ENCODE measurements around the gene CDC42EP1.
"Not testable (repeated sequence)": the region's sequence is repeated elsewhere in the genome, so short reads cannot be mapped to it uniquely, and the experiment has no call there.

The CDC42EP1 gene, protein sequence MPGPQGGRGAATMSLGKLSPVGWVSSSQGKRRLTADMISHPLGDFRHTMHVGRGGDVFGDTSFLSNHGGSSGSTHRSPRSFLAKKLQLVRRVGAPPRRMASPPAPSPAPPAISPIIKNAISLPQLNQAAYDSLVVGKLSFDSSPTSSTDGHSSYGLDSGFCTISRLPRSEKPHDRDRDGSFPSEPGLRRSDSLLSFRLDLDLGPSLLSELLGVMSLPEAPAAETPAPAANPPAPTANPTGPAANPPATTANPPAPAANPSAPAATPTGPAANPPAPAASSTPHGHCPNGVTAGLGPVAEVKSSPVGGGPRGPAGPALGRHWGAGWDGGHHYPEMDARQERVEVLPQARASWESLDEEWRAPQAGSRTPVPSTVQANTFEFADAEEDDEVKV

DNA sequence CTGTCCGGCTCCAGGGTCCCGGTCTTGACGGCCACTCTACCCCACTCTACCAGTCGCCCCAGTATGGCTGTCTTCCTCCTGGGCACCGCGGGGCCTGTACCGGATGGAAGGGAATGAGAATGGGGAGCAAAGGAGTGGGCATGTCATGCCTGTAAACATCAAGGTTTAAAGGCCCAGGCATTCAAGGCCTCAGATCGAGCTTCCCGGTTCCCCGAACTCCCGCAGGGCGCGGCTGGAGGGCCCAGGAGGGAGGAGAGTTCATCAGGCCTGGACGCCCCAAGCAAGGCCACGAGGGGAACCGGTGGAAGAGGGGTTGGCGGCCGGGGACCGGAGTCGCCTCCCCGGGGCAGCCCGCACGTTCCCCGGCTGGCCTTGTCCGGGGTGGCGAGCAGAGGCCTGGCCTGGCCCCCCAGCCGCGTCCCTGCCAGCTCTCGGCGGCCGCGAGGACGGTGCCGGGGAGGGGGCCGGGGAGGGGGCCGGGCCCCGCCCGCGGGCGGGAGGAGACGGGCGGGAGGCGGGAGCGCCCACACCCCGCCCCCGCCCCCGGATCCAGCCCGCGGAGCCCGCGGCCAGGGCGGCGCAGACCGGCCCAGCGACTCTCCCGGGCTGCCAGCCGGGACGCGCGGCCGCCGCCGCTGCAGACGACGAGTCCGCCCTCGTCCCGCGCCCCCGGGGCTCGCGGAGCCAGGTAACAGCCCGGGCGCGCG, at the start of gene CDC42EP1:
Gene CDC42EP1 (plus strand): TSS at position 580 of the 707 bp plus-strand sequence. CDS start 5,870 bp downstream, outside the sequence.
- DNase-seq: no peak

DNA sequence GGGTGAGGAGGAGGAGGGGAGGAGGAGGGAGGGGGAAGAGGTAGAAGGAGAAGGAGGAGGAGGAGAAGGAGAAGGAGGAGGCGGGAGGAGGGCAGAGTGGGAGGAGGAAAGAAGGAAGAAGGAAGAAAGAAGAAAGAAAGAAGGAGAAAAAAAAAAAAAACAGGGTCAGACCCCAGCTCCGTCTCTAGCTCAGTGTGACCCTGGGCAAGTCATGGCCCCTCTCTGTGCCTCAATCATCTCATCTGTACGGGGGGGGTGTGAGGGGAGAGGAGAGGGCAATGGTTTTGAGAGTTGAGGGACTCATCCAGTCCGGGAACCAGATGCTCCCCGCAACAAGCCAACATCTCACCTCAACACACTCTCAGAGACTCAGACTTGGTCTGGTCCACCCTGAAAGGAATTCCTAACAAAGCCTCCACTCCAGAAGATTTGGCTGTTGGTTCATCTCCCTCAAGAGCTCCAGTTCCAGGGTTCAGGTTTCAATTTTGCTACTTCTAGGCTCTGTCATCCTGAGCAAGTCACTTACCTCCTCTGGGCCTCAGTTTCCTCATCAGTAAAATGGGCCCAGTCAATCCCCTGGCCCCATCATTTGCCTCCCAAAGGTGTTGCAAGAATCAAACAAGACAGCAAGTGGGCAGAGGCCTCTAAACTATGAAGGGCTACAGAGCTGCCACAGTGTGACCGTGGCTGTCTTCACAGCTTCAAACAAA, 48.7 kb upstream of the CDC42EP1 start:
- DNase-seq: no peak

DNA sequence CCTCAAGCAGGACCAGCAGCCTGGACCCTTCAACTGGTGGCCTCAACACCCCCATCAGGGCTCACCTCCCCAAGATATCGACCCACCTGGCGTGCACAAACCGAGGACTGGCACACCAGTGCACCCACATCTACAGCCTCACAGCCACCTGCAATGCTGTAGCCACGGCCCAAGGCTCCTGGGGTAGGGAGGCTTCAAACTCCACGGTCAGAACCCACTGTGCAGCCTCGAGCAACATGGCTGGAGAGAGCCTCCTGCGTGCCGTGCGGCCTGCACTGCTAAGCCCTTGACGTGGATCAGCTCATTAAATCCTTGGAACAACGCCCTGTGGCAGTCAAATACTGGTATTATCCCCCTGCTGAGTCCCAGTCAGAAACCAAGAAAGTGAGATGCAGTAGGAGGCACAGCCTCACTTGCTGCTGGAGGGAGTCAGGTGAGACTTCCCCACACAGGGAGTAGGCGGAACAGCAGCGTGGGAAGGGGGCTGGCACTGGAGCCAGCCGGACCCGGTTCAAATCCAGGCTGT, 45.7 kb upstream of the CDC42EP1 start:
- DNase-seq: no peak

DNA sequence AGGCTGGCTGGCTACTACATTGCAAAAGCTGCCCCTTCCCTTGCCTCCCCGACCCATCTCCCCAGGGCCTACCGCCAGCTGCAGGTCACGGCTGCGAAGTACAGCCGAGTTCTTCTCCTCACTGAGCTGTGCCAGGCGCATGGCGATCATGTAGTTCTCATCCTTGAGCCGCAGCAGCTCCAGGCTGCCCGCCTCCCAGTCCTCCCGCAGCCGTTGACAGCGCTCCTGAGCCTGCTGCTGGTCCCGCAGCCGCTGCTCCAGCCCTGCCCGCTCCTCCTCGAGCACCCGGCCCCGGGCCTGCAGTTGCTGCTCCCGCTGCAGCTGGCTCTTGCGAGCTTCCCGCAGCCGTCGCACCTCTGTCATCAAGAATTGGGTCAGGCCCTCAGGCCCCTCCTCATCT, 44.4 kb upstream of the CDC42EP1 start:
- DNase-seq: no peak

DNA sequence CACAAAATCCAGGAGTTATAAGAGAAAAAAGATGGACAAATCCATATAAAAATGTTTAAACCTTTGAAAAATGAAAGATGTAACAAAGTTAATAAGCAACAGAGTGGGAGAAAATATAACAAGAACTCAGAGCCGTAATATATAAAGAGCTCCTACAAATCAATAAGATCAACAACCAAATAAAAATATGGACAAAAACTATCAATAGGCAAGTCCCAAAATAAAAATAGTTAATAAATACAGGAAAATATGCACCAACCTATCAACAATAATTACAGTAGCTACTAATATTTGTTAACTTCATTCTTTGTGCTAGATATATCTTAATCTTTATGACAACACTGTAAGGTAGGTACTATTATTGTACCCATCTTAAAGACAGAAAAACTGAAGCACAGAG, 43.8 kb upstream of the CDC42EP1 start:
- no peak for DNase-seq

DNA sequence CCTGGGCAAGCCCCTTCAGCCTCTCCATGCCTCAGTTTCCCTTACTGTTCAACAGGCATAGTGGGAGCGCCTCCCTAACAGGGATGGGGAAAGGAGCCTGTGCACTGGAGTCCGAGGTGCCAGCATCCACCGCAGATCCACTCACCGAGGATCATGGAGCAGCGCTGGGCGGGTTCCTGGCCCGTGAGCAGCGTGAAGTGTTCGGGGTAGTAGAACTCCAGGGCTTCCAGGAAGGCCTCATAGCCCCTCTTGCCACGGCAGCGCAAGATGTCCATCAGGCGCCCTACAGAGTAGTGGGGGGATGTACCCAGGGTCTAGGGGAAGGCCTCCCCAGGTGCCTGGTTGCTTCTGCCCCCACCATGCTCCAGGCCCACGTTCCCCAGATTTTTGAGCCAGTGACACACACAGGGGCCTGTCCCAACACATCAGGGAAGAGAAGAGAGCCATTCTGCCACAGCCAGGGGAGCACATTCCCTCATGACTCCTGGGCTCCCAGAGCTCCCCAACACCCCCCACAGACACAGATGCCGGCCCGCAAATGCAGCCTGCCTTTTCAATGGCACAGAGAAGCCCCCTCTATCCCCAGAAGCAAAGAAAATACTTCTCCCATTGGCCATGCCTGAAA, 42.3 kb upstream of the CDC42EP1 start:
- no peak for DNase-seq

DNA sequence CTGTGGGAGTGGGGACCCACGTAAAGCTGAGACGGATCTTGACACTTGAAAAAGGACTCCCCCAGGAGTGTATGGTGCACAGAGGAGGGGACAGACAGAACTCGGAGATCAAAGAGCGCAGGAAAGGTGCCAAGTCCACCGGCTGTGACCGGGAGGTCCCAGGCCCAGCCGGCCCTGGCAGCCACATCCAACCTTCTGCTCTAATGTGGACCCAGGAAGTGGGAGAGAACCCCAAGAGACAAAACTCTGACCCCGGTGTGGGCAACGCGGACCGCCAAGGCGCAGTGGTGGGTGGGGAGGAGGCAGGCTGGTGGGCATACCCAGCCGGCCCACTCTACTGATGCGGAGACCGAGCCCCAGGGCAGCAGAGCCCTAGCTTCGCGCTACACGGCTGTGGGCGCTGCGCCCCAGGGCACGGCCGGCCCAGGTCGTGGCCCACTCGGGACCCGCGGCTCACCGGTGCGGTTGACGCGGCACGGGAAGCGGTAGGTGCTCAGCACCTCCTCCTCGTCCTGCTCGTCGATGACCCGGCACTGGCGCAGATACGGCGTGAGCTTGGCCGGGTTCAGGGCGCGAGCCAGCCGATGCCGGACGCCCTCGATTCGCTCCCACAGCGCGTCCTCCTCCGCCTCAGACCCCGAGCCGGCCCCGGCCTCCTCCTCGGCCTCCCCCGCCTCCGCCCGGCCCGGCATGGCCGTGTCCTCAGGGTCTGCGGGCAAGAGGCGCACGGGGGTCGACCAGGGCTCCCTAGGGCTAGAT, 41.6 kb upstream of the CDC42EP1 start:
- no peak for DNase-seq

DNA sequence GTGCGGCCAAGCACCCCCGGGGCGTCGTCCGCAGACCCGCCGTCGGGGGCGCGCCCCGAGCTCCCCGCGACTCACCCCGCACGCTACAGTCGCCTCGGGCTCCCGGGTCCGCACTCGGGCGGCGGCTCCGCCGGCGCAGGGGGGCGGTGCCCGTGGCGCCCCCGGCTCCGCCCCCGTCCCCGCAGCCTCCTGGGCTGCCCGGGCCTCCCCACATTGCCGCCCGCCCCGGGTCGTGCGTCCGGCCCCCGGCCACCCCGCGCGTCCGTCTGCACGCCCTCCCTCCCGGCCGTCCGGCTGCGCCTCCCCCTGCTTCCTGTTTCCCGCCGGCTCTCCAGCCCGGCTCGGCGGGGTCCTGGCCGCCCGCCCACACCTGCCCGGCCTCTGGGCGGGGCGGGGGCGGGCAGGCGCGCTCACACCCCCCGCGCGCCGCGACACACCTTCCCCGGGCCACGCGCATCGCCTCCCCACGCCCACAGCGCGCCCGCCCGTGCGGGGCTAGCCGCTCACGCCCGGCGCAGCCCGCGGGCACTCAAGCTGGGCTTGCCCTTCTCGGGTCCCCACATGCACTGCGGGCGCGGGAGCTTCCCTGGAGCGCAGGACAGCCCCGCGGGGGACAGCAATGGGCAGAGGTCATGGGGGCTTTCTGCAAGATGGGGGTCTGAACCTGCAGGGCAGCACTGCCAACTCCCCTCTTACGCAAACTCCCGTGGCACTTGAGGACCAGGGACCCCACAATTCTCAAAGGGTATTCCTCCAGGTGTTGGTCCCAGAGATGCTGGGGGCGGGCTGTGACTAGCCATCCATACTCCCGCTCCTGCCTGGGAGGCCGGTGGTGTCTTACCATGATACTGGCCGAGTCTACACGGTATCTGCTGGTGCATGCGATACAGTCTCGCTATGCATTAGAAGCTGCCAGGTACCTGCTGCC, 40.7 kb upstream of the CDC42EP1 start, which contains the start of gene CARD10:
Gene CARD10 (minus strand): TSS at position 148 of the 928 bp plus-strand sequence. CDS start 215 bp downstream, outside the sequence.
- DNase-seq: no peak

DNA sequence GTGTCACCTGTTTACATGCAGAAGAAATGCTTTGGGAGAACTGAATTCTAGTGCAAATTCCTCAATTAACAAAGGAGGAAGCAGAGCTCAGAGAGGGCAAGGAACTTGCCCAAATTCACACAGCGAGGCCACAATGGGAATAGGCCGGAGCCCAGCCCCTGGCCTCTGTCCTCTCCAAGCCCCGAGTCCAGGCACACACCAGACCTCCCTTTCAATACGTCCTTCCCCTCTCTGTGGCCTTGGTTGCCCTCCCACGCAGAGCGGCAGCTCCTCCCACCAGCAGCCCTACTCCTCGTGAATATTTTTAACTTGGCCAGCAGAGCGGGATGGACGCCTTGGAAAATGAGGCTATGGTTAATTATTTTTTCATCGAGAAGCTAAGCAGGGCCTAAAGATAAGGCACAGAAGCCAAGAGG, 39.5 kb upstream of the CDC42EP1 start:
- no peak for DNase-seq

DNA sequence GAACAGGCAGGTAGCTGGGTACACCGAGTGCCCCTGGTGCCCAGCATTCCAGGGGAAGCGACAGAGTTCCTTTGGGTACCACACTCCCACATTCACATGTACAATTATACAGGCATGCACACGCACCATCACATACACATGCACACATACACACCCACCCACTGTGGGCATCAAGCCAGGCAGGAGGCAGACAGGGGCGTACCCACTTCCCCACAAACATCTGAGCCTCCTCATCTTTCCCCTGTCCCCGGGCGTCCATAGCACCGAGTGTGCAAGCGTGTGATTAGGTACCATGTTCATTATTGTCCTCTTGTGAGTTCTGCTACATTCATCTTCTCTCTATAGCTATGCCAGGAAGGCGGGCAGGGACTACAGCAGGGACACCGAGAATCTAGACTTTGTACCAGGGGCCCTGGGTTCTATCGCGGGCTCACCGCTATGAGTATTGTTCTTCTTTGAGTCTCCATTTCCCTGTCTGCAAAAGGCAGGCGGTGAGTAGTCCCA, 39.0 kb upstream of the CDC42EP1 start:
- no peak for DNase-seq

DNA sequence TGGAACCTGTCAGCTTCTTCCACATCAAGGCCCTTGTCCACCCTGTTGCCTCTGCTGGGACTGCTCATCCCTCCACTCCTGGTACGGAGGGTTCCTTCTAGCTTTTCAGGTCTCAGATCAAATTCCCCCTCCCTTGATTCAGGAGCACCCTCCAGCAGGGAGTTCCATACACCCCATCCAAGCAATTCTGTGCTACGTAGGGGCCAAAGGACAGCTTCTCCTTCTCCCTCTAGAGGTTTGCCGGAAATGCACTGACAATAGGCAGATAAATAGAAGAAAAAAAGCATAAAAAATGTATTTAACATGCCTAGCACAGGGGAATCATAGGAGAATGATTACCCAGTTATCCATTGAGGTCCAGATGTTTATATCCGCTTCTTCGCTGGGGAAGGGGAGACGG, 37.8 kb upstream of the CDC42EP1 start:
- DNase-seq: no peak

DNA sequence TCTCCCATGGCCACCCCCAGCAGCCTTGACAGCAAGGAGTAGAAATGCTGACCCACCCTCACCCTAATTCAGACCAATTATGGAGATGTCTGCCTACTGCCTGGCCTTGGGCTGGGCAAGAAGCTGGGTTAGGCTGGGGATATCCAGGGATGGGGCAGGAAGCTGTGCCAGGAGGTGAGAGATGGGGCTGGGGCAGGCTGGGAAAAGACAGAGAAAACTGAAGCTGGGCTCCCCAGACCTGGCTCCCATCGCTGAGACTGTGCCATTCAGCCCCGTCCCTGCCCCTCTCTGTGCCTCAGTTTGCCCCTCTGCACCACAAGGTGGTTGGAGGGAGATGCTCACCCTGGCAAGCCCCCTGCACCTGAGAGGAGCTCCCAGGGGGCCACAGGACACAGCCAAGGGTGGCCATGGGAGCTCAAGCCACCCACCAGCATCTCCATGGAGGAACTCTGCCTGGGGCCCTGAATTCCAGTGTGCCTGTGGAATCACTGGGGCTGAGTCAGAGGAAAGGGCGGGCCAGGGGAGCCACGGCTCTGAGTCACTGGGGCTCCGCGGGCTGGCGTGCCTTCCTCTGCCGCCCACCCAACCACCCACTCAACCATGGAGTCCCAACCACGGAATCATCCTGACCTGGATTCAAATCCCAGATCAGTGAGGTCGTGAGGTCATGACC, 35.1 kb upstream of the CDC42EP1 start:
- no peak for DNase-seq

DNA sequence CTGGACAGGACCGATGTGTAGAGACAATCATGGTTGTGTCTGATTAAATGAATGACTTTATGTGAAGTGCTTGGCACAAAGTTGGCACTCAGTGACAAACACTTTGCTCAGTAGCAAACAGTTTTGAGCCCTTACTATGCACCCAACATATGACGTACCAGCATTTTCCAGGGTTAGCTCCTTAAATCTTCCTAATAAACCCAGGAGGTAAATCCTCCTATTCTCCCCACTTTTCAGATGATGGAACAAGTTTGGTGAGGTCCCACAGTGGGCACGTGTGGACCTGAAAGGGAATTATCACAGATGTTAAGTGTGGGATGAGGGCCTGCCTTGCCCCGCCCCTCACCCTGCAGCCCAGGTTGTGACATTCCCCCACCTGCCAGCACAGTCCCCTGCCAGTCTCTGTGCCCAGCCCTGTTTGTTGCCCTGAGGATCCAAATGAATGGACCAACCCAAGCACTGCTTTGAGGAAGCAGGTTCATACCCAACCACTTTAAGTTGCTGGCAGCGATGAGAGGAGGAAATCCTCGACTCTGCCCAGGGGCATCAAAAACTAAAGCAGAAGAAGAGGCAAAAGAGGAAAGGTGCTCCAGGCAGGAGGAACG, 34.4 kb upstream of the CDC42EP1 start:
- DNase-seq: no peak

DNA sequence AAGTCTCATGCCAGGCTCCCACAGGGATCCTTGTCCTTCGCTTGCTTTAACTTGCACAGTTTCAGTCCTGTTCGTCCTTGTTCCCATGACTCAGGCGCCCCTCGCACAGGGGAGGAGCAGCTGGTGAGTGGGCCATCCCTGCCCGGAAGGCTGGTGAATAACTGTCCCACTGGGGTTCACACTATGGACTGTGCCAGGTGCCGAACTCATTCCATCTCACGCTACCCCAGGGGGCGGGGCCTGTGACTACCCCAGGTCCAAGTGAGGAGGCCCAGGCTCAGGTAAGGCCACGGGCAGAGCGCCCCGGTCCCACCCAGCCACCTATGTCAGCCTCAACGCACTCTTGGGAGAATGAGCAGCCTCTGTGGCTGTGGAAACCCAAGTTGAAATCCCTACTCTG, 33.9 kb upstream of the CDC42EP1 start:
- DNase-seq: no peak

DNA sequence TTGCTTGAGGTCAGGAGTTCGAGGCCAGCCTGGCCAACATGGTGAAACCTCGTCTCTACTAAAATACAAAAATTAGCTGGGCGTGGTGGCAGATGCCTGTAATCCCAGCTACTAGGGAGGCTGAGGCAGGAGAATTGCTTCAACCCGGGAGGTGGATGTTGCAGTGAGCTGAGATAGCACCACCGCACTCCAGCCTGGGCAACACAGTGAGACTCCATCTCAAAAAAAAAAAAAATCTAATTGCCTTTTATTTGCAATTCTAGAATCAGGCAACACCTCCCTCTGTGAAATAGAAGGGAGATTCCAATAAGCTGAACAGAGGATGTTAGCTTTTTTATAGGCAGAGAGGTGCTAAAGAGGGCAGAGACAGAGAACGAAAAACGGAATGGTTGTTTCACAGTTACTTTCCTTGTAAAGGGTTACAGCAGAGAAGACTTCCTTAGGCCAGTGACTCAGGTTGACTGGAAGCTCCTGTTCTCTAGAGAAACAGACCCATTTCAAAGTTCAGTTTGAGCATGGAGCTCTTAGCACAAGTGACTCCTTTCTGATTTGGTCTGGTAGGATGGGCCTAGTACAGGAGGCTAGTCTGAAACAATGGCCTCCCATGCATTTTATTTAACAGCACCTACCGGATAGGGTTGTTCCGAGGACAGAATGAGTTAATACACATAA, 33.1 kb upstream of the CDC42EP1 start:
- not testable (repeated sequence) for DNase-seq

DNA sequence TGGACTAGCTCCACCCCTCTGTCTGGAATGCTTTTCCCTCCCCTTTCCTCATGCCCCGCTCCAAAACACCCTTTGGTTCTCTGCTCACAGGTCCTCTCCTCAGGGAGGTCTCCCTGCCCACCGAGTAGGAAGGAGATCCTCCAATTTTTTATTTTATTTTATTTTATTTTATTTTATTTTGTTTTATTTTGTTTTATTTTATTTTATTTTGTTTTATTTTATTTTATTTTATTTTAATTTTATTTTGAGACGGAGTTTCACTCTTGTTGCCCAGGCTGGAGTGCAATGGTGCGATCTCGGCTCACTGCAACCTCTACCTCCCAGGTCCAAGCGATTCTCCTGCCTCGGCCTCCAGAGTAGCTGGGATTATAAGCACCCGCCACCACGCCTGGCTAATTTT, 32.3 kb upstream of the CDC42EP1 start:
- DNase-seq: not testable (repeated sequence)

DNA sequence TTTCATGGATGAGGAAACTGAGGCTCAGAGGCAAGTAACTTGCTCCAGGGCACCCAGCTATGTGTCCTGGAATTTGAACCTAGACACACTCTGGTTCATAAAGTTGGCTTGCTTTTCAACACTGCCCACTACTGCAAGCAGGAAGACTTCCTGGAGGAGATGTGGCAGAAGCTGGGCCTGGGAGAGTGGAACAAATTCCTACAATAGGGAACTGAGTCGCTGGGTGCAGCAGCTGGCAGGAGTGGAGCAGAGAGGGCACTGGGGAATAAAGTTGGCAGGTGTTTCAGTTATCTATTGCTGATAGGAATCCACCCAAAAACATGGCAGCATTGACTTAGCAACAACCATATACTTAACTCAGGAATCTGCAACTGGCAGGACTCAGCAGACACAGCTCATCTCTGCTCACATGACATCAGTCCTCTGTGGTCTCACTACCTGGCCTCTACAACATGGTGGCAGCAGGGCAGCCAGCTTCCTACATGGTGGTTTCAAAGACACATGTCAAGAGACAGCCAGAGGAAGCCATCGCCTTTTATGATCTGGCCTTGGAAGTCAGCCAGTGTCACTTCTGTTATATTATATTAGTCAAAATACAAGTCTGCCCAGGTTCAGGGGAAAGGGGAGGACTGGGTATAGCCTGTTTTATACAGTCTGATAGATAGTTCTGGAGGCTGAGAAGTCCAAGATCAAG, 30.5 kb upstream of the CDC42EP1 start:
- no peak for DNase-seq

DNA sequence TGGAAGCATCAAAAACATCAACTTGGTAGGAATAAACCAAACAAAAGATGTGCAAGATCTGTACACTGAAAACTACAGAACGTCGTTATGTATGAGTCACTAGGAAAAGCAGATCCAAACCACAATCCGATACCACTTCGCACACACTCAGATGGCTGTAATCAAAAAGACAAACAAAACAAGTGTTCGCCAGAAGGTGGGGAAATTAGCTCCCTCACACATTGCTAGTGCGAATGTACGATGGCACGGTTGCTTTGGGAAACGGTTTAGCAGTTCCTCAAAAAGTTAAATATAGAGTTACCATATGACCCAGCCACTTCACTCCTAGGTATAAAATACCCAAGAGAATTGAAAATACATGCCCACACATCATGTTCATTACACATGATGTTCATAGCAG, 26.3 kb upstream of the CDC42EP1 start:
- no peak for DNase-seq

Measured in NCI-H2081 treated with DMSO at 0.1 percent for 48 hours (cell line).